HEK293 (cell line): ENCODE results near the gene LRRC75A.

ENCODE experiments used
- CTCF ChIA-PET: fragments of 350-600 bp; formaldehyde crosslinking; extraction: SDS; loops from one replicate; lab custom pipeline; 2021; ENCODE audit warnings: antibody characterized with exemption; lab: Yijun Ruan, JAX
- POLR2A ChIA-PET: fragments of 300-600 bp; formaldehyde crosslinking; extraction: SDS; loops from one replicate; lab custom pipeline; 2020; ENCODE audit warnings: antibody characterized with exemption, inconsistent platforms; lab: Yijun Ruan, JAX
- H3K27ac ChIP-seq: fragments of 200-500 bp; sonication (Bioruptor generic); 2 replicates; pipeline ENCODE4 v1.5.1; 2014; ENCODE audit warnings: low read depth, low read length, control low read depth, inconsistent platforms; ENCODE audit errors: extremely low read depth
- H3K36me3 ChIP-seq, 2 experiments: fragments of 200-500 bp in 1 of 2; sonication (Bioruptor generic) in 1 of 2; 1 replicate in 1 of 2; 2 replicates in 1 of 2; pipeline ENCODE4 v1.5.1; 2014 to 2017; ENCODE audit warnings: inconsistent platforms in 2 of 2, low read length in 2 of 2; ENCODE audit not compliant: control insufficient read depth in 2 of 2, insufficient read depth in 1 of 2
- H3K4me1 ChIP-seq: fragments of 200-500 bp; sonication (Bioruptor generic); 2 replicates; pipeline ENCODE4 v1.5.1; 2014; ENCODE audit warnings: mild to moderate bottlenecking, low read length, inconsistent platforms; ENCODE audit not compliant: control insufficient read depth, insufficient read depth
- H3K4me3 ChIP-seq: 2 replicates; pipeline ENCODE4 v1.5.1; 2011; ENCODE audit warnings: low read depth, mild to moderate bottlenecking, control low read depth, low read length, moderate library complexity
- H3K9me3 ChIP-seq: fragments of 200-500 bp; sonication (Bioruptor generic); 2 replicates; pipeline ENCODE4 v1.5.1; 2014; ENCODE audit warnings: low read depth, low read length, inconsistent platforms; ENCODE audit not compliant: control insufficient read depth, insufficient read depth
- GLIS2 ChIP-seq: fragments of 450-650 bp; formaldehyde crosslinking; IDR thresholded peaks from 2 replicates; pipeline ENCODE4 v1.5.1; 2016; ENCODE audit warnings: missing biosample characterization, missing genetic modification characterization
- KLF16 ChIP-seq: fragments of 450-650 bp; formaldehyde crosslinking; IDR thresholded peaks from 2 replicates; pipeline ENCODE4 v1.5.1; 2017; ENCODE audit warnings: missing biosample characterization, missing genetic modification characterization
- KLF7 ChIP-seq: fragments of 450-650 bp; formaldehyde crosslinking; IDR thresholded peaks from 2 replicates; pipeline ENCODE4 v1.5.1; 2016; ENCODE audit warnings: missing biosample characterization, missing genetic modification characterization, borderline replicate concordance
- SP7 ChIP-seq: fragments of 450-650 bp; formaldehyde crosslinking; IDR thresholded peaks from 2 replicates; pipeline ENCODE4 v1.5.1; 2016; ENCODE audit warnings: missing biosample characterization, missing genetic modification characterization
- YY2 ChIP-seq: fragments of 450-650 bp; formaldehyde crosslinking; IDR thresholded peaks from 2 replicates; pipeline ENCODE4 v1.5.1; 2016; ENCODE audit warnings: missing biosample characterization, missing genetic modification characterization
- ZBTB17 ChIP-seq: fragments of 450-650 bp; formaldehyde crosslinking; IDR thresholded peaks from 2 replicates; pipeline ENCODE4 v1.5.1; 2016; ENCODE audit warnings: missing biosample characterization, missing genetic modification characterization
- ZFHX2 ChIP-seq: fragments of 450-650 bp; formaldehyde crosslinking; conservative IDR thresholded peaks from 2 replicates; pipeline ENCODE4 v1.5.1; 2016; ENCODE audit warnings: missing biosample characterization, missing genetic modification characterization
- ZFP37 ChIP-seq: fragments of 450-650 bp; formaldehyde crosslinking; IDR thresholded peaks from 2 replicates; pipeline ENCODE4 v1.5.1; 2016; ENCODE audit warnings: missing biosample characterization, missing genetic modification characterization
- ZNF175 ChIP-seq: fragments of 450-650 bp; formaldehyde crosslinking; IDR thresholded peaks from 2 replicates; pipeline ENCODE4 v1.5.1; 2016; ENCODE audit warnings: missing biosample characterization, missing genetic modification characterization
- ZNF248 ChIP-seq: fragments of 450-650 bp; formaldehyde crosslinking; IDR thresholded peaks from 2 replicates; pipeline ENCODE4 v1.5.1; 2017; ENCODE audit warnings: missing biosample characterization, missing genetic modification characterization
- ZNF423 ChIP-seq: fragments of 450-650 bp; formaldehyde crosslinking; IDR thresholded peaks from 2 replicates; pipeline ENCODE4 v1.5.1; 2016; ENCODE audit warnings: missing biosample characterization, missing genetic modification characterization
- ZNF629 ChIP-seq: fragments of 450-650 bp; formaldehyde crosslinking; IDR thresholded peaks from 2 replicates; pipeline ENCODE4 v1.5.1; 2017; ENCODE audit warnings: missing biosample characterization, missing genetic modification characterization
- TF ChIP-seq, protein P1 (sequence below): fragments of 450-650 bp; formaldehyde crosslinking; IDR thresholded peaks from 2 replicates; pipeline ENCODE4 v1.5.1; 2016; ENCODE audit warnings: missing biosample characterization, missing genetic modification characterization
- TF ChIP-seq, protein P2 (sequence below): fragments of 450-650 bp; formaldehyde crosslinking; IDR thresholded peaks from 2 replicates; pipeline ENCODE4 v1.5.1; 2016; ENCODE audit warnings: missing biosample characterization, missing genetic modification characterization
- TF ChIP-seq, protein P3 (sequence below): fragments of 450-650 bp; formaldehyde crosslinking; IDR thresholded peaks from 2 replicates; pipeline ENCODE4 v1.5.1; 2016; ENCODE audit warnings: missing biosample characterization, missing genetic modification characterization
- TF ChIP-seq, protein P4 (sequence below): fragments of 450-650 bp; formaldehyde crosslinking; IDR thresholded peaks from 2 replicates; pipeline ENCODE4 v1.5.1; 2016; ENCODE audit warnings: missing biosample characterization, missing genetic modification characterization

LRRC75A gene

DNA sequence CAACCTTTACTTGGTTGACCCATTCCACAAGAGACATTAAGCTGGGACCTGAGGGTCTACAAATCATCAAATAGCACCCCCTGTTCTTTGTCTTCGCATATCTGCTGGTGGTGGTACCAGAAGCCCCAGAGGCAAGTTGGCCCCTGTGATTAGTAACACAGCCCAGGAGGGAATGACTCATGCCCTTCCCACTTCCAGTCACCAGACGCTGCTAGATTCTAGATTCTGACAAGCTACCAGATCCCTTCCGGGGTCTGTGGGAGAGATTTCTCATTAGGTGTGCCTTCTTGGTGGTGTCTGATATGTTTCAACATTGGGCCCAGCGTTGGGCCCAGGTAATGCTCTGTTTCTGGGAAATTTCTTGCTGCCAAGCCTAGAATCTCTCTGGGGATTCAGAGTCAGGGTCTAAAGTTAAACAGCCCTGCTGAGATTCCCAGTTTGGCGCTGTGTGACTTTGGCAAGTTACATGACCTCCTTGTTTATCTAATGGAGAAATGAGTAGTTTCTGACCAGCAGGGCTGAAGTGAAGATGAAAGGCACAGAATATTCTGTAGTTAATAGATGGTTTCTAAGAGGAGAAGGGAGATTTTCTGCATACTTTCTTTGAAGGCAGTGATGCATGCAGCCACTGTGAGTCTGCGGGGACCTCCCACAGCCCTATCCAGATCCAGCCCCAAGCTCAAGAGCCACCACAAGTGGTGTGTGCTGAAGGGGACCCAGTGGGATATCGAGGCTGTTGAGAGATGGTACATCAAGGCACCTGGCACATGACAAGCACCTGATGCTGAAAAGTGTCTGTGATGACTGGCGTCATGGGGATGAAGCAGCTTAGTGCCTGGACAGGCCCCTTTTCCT is 72.7 kb downstream of the LRRC75A start (continued):
- TF ChIP-seq ZNF629 (tag by site-specific recombination) = 0 out of 2 replicates have a peak, but pooled peaks have one; percentile 16
- TF ChIP-seq KLF16 = no peak
- TF ChIP-seq GLIS2 = peak; percentile 72
- peak; percentile 96 for TF ChIP-seq SP7 (tag by site-specific recombination)
- TF ChIP-seq ZBTB17 = peak; percentile 48; the same call in 1 of the 2 replicates
- TF ChIP-seq, protein P1, sequence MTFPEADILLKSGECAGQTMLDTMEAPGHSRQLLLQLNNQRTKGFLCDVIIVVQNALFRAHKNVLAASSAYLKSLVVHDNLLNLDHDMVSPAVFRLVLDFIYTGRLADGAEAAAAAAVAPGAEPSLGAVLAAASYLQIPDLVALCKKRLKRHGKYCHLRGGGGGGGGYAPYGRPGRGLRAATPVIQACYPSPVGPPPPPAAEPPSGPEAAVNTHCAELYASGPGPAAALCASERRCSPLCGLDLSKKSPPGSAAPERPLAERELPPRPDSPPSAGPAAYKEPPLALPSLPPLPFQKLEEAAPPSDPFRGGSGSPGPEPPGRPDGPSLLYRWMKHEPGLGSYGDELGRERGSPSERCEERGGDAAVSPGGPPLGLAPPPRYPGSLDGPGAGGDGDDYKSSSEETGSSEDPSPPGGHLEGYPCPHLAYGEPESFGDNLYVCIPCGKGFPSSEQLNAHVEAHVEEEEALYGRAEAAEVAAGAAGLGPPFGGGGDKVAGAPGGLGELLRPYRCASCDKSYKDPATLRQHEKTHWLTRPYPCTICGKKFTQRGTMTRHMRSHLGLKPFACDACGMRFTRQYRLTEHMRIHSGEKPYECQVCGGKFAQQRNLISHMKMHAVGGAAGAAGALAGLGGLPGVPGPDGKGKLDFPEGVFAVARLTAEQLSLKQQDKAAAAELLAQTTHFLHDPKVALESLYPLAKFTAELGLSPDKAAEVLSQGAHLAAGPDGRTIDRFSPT (tag by site-specific recombination) = 0 out of 2 replicates have a peak, but pooled peaks have one; percentile 37
- no peak for TF ChIP-seq ZFP37 (tag by site-specific recombination)

DNA sequence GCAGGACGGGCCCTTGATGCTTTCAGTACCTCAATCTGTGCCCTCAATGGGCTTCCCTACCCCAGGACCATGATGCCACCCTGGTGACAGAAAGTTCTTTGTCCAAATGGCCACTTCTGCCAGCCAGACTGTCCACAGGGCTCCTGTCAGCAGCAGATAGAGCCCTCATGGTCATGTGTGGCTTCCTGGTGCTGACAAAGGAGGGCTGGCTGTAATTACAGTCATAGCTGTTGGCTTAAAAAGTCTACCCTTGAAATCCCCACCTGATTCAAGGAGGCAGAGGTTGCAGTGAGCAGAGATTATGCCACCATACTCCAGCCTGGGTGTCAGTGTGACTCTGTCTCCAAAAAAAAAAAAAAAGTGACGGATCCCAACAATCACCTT is 73.3 kb downstream of the LRRC75A start:
- POLR2A ChIA-PET = interaction anchor here (0.5 to 4.2 kb wide), 6 partner anchors 10 to 38 kb away, joined by 3 to 25 read pairs (median 6); partner anchors contain the start of gene UBB
- Histone ChIP-seq H3K27ac (no peak overlapping the region; the same call in 1 of the 2 replicates), H3K4me3 (no peak overlapping the region), H3K4me1 (peaks cover 11% of the 10 kb centered on the region; the same call in 1 of the 2 replicates), H3K9me3 (no peaks in the 10 kb centered on the region), H3K36me3 (no peaks in the 10 kb centered on the region)
- no peak for TF ChIP-seq ZNF175 (tag by site-specific recombination)
- TF ChIP-seq YY2 (tag by site-specific recombination) = peak; percentile 5; the same call in 1 of the 2 replicates
- TF ChIP-seq, protein P2, sequence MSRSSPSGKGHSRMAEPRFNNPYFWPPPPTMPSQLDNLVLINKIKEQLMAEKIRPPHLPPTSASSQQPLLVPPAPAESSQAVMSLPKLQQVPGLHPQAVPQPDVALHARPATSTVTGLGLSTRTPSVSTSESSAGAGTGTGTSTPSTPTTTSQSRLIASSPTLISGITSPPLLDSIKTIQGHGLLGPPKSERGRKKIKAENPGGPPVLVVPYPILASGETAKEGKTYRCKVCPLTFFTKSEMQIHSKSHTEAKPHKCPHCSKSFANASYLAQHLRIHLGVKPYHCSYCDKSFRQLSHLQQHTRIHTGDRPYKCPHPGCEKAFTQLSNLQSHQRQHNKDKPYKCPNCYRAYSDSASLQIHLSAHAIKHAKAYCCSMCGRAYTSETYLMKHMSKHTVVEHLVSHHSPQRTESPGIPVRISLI (tag by site-specific recombination) = 0 out of 2 replicates have a peak, but pooled peaks have one; percentile 39
- CTCF ChIA-PET = interaction anchor here (0.6 to 2.7 kb wide), 7 partner anchors 10 to 171 kb away, joined by 5 to 11 read pairs (median 8); no protein-coding TSS in a partner anchor

DNA sequence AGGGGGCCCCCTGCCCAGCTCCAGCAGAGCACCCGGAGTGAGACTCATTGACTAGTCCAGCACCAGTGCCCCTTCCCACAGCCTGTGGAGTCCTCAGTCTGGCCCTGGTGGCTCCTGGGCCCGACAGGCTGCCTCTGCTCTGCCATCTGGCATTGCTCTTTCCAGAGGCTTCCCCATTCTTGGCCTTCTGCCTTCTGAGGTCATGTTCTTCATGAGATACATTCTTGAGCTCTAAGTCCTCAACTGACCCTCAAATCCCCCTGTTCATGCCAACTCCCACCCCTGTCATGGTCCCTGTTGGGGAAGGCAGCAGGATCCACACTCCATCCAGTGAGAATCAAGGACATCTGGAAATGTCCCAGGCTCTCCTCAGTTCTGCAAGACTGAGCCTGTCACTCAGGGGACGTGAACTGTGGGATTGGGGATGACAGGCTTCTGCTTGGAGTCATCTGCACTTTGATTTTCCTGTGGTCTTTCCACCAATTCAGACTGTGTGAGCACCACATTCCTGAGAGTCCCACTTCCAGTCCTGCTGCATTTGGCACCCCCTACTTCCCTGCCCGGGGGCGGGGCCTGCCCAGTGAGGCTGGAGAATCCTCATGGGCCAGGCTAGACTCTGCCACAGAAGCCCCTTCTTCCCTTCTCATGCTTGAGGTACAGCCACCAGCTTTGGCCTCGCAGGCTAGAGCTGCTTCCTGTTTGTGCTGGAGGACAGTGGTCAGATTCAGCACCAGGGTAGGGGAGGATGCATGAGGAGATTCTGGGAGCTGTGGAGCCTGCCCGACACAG is 73.9 kb downstream of the LRRC75A start:
- H3K9me3 ChIP-seq = no peaks in the 10 kb centered on the region
- TF ChIP-seq KLF7 (tag by site-specific recombination) (no peak), ZFHX2 (tag by site-specific recombination) (0 out of 2 replicates have a peak, but pooled peaks have one; percentile 6)
- H3K27ac ChIP-seq = no peak overlapping the region
- H3K36me3 ChIP-seq = no peaks in the 10 kb centered on the region
- ChIA-PET CTCF (interaction anchor here (0.6 to 2.7 kb wide), 4 partner anchors 10 to 171 kb away, joined by 5 to 11 read pairs (median 8); no protein-coding TSS in a partner anchor), POLR2A (interaction anchor here (0.6 to 4.2 kb wide), 5 partner anchors 10 to 37 kb away, joined by 5 to 25 read pairs (median 8); partner anchors contain the start of gene UBB)
- H3K4me3 ChIP-seq = no peak overlapping the region
- peaks cover 11% of the 10 kb centered on the region; the same call in 1 of the 2 replicates for H3K4me1 ChIP-seq

DNA sequence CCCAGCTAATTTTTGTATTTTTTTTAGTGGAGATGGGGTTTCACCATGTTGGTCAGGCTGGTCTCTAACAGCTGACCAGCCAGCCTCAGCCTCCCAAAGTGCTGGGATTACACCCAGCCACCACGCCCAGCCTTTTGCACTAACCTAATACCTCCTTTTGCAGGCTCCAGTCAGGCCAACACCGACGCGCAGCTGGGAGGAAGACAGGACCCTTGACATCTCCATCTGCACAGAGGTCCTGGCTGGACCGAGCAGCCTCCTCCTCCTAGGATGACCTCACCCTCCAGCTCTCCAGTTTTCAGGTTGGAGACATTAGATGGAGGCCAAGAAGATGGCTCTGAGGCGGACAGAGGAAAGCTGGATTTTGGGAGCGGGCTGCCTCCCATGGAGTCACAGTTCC is 74.6 kb downstream of the LRRC75A start:
- POLR2A ChIA-PET = interaction anchor here (0.5 to 4.2 kb wide), 4 partner anchors 9 to 31 kb away, joined by 3 to 25 read pairs (median 5); no protein-coding TSS in a partner anchor
- CTCF ChIA-PET = interaction anchor here (0.6 to 2.7 kb wide), 4 partner anchors 10 to 53 kb away, joined by 5 to 11 read pairs (median 8); no protein-coding TSS in a partner anchor
- no peaks in the 10 kb centered on the region for H3K36me3 ChIP-seq
- H3K9me3 ChIP-seq = no peaks in the 10 kb centered on the region
- no peak overlapping the region for H3K4me3 ChIP-seq
- no peak overlapping the region for H3K27ac ChIP-seq
- peaks cover 11% of the 10 kb centered on the region; the same call in 1 of the 2 replicates for H3K4me1 ChIP-seq
- TF ChIP-seq ZNF248 (tag by site-specific recombination) (no peak), ZNF423 (tag by site-specific recombination) (no peak)
- TF ChIP-seq, protein P3, sequence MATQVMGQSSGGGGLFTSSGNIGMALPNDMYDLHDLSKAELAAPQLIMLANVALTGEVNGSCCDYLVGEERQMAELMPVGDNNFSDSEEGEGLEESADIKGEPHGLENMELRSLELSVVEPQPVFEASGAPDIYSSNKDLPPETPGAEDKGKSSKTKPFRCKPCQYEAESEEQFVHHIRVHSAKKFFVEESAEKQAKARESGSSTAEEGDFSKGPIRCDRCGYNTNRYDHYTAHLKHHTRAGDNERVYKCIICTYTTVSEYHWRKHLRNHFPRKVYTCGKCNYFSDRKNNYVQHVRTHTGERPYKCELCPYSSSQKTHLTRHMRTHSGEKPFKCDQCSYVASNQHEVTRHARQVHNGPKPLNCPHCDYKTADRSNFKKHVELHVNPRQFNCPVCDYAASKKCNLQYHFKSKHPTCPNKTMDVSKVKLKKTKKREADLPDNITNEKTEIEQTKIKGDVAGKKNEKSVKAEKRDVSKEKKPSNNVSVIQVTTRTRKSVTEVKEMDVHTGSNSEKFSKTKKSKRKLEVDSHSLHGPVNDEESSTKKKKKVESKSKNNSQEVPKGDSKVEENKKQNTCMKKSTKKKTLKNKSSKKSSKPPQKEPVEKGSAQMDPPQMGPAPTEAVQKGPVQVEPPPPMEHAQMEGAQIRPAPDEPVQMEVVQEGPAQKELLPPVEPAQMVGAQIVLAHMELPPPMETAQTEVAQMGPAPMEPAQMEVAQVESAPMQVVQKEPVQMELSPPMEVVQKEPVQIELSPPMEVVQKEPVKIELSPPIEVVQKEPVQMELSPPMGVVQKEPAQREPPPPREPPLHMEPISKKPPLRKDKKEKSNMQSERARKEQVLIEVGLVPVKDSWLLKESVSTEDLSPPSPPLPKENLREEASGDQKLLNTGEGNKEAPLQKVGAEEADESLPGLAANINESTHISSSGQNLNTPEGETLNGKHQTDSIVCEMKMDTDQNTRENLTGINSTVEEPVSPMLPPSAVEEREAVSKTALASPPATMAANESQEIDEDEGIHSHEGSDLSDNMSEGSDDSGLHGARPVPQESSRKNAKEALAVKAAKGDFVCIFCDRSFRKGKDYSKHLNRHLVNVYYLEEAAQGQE (tag by site-specific recombination) = no peak
- TF ChIP-seq, protein P4, sequence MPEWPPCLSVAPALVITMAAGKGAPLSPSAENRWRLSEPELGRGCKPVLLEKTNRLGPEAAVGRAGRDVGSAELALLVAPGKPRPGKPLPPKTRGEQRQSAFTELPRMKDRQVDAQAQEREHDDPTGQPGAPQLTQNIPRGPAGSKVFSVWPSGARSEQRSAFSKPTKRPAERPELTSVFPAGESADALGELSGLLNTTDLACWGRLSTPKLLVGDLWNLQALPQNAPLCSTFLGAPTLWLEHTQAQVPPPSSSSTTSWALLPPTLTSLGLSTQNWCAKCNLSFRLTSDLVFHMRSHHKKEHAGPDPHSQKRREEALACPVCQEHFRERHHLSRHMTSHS (tag by site-specific recombination) = no peak
